GM23248 (cell line): ENCODE data around the gene RNF113B. TPM values are rescaled to one million over a fixed set of nuclear protein-coding genes. Genes with fewer than 3 reads are reported as not detected.

ENCODE experiments used
- DNase-seq: peaks from one replicate; pipeline ENCODE4 v3.0.0-alpha.2; 2015
- H2AFZ ChIP-seq: fragments of 200-600 bp; sonication (generic); 2 replicates; pipeline ENCODE4 v1.6.1; 2016; ENCODE audit warnings: antibody characterized with exemption
- H3F3A ChIP-seq: fragments of 200-600 bp; sonication (generic); 2 replicates; pipeline ENCODE4 v1.6.1; 2016; ENCODE audit warnings: mild to moderate bottlenecking, antibody characterized with exemption, mixed run types; ENCODE audit not compliant: insufficient read depth
- H3K27ac ChIP-seq: fragments of 200-600 bp; sonication (generic); 2 replicates; pipeline ENCODE4 v1.5.1; 2016; ENCODE audit warnings: mild to moderate bottlenecking
- H3K27me3 ChIP-seq: fragments of 200-600 bp; sonication (generic); replicated peaks from 2 replicates; pipeline ENCODE4 v1.6.1; 2016; ENCODE audit warnings: mild to moderate bottlenecking; ENCODE audit not compliant: insufficient read depth
- H3K36me3 ChIP-seq: fragments of 200-600 bp; sonication (generic); 2 replicates; pipeline ENCODE4 v1.6.1; 2016; ENCODE audit warnings: low read depth, mild to moderate bottlenecking
- H3K4me1 ChIP-seq: fragments of 200-600 bp; sonication (generic); 2 replicates; pipeline ENCODE4 v1.6.1; 2016; ENCODE audit warnings: mild to moderate bottlenecking; ENCODE audit not compliant: insufficient read depth
- H3K4me2 ChIP-seq: fragments of 200-600 bp; sonication (generic); one replicate; pipeline ENCODE4 v1.6.1; 2016; ENCODE audit warnings: mild to moderate bottlenecking; ENCODE audit not compliant: unreplicated experiment
- H3K4me3 ChIP-seq: fragments of 200-600 bp; sonication (generic); 2 replicates; pipeline ENCODE4 v1.5.1; 2016; ENCODE audit warnings: mild to moderate bottlenecking
- H3K79me2 ChIP-seq: fragments of 200-600 bp; sonication (generic); 2 replicates; pipeline ENCODE4 v1.6.1; 2016; ENCODE audit warnings: mild to moderate bottlenecking; ENCODE audit not compliant: insufficient read depth
- H3K9ac ChIP-seq: fragments of 200-600 bp; sonication (generic); 2 replicates; pipeline ENCODE4 v1.6.1; 2016; ENCODE audit warnings: mild to moderate bottlenecking
- H3K9me2 ChIP-seq: fragments of 200-600 bp; sonication (generic); 2 replicates; pipeline ENCODE4 v1.6.1; 2016; ENCODE audit warnings: mixed run types, mild to moderate bottlenecking, moderate library complexity; ENCODE audit not compliant: insufficient read depth
- H3K9me3 ChIP-seq: fragments of 200-600 bp; sonication (generic); one replicate; pipeline ENCODE4 v1.6.1; 2017; ENCODE audit warnings: low read depth
- H4K20me1 ChIP-seq: fragments of 200-600 bp; sonication (generic); 2 replicates; pipeline ENCODE4 v1.6.0; 2016; ENCODE audit not compliant: insufficient read depth
- EZH2 ChIP-seq: fragments of 200-600 bp; sonication (generic); IDR thresholded peaks from 2 replicates; pipeline ENCODE4 v1.6.1; 2018; ENCODE audit warnings: antibody characterized with exemption, mild to moderate bottlenecking; ENCODE audit not compliant: insufficient read depth, poor library complexity, severe bottlenecking
- EZH2phosphoT487 ChIP-seq: fragments of 200-600 bp; sonication (generic); IDR thresholded peaks from 2 replicates; pipeline ENCODE4 v1.6.1; 2018; ENCODE audit warnings: antibody characterized with exemption, moderate library complexity, mild to moderate bottlenecking, low read depth; ENCODE audit not compliant: insufficient read depth
- WGBS, 2 experiments: methylation state at CpG; one replicate each; pipeline ENCODE4 v1.1.6; 2015 to 2017; ENCODE audit warnings: low lambda C conversion rate in 2 of 2, low coverage in 1 of 2; ENCODE audit errors: missing lambda C conversion rate in 2 of 2; 5-methylcytosine and 5-hydroxymethylcytosine counted together
- in situ Hi-C: fragments of 300-500 bp; cut with MboI; formaldehyde crosslinking; loops from 2 replicates; pipeline ENCODE4 v1.15.0; 2020
- polyA plus RNA-seq: library from polyadenylated mRNA; unstranded; fragments of >200 nt; fragmentation: Nextera tagmentation; extraction: Ambion mirVana; gene quantifications from 2 replicates; pipeline ENCODE4 v1.2.1, GENCODE V29; 2016
- total RNA-seq: library from RNA; depleted of rRNA; stranded (reverse); fragments of >200 nt; shearing (Covaris generic); gene quantifications from 2 replicates; pipeline ENCODE4 v1.2.3, GENCODE V29; 2014

Gene RNF113B
- total and polyA plus RNA-seq, 2 experiments from 2014 or later, result not detected

DNA sequence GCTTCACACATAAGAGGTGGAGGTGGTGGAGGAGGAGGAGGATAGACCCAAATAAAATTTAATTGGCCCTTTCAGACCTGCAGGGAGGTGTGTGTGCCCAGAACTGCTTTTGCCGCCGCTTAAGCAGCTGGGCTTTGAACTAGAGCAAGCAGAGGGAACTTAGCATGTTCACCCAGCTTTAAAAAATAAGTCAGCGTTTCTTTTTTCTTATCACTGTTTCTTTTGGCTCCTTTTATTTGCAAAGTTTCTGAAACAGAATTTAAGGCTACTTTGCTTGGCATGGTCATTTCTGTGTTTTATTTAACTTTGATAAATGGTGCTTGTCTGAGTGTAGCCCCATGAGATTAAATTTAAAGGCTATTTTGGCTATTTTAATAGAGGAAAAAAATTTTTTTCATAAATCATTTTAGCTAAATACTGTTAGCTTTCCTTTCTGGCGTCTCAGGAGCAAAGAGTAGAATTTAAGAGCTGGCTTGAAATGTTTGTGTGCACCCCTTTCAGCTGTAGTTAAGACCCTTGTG lies 43.3 kb upstream of the RNF113B start:
- no peaks in the 10 kb centered on the region for H3K27me3 ChIP-seq
- in situ Hi-C loops, result no loop called here
- no peaks in the 10 kb centered on the region for H3K9me3 ChIP-seq
- H3K36me3 ChIP-seq, result 0 out of 2 replicates have a peak, but pooled peaks cover 3% of the 10 kb centered on the region
- H2AFZ ChIP-seq, result no peak overlapping the region
- peaks cover 77% of the 10 kb centered on the region for H3K79me2 ChIP-seq
- DNase-seq, result no peak
- H3K9me2 ChIP-seq, result no peaks in the 10 kb centered on the region
- H3K4me2 ChIP-seq, result no peak overlapping the region
- 70 to 71% methylated on average over 4 of the region's 4 CpGs for WGBS, 2 experiments
- H3K4me3 ChIP-seq, result no peak overlapping the region
- TF ChIP-seq EZH2phosphoT487 (no peak), EZH2 (no peak)
- H4K20me1 ChIP-seq, result no peaks in the 10 kb centered on the region; the same call in 1 of the 2 replicates
- no peak overlapping the region for H3K9ac ChIP-seq
- H3K4me1 ChIP-seq, result peaks cover 26% of the 10 kb centered on the region
- no peak overlapping the region for H3K27ac ChIP-seq
- H3F3A ChIP-seq, result peaks cover 15% of the 10 kb centered on the region

DNA sequence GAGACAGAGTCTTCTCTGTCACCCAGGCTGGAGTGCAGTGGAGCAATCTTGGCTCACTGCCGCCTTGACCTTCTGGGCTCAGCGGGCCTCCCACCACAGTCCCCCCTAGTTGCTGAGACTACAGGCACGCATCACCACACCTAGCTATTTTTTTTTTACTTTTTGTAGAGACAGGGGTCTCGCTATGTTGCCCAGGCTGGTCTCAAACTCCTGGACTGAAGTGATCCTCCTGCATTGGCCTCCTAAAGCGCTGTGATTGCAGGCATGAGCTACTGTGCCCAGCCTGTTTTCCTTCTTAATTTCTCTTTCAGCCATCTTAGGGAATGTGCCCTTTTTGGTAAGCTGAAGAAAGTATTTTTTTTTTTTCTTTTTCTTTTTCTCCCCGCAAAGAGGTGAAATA lies 42.6 kb upstream of the RNF113B start:
- in situ Hi-C loops, result no loop called here
- no peaks in the 10 kb centered on the region for H3K9me2 ChIP-seq
- no peak overlapping the region for H3K4me2 ChIP-seq
- H3F3A ChIP-seq, result peaks cover 21% of the 10 kb centered on the region
- peaks cover 77% of the 10 kb centered on the region for H3K79me2 ChIP-seq
- 95 to 97% methylated on average over 6 of the region's 6 CpGs for WGBS, 2 experiments
- TF ChIP-seq EZH2 (no peak), EZH2phosphoT487 (no peak)
- H2AFZ ChIP-seq, result no peak overlapping the region
- DNase-seq, result no peak
- no peaks in the 10 kb centered on the region; the same call in 1 of the 2 replicates for H4K20me1 ChIP-seq
- H3K9me3 ChIP-seq, result no peaks in the 10 kb centered on the region
- H3K27ac ChIP-seq, result no peak overlapping the region
- H3K36me3 ChIP-seq, result 0 out of 2 replicates have a peak, but pooled peaks cover 7% of the 10 kb centered on the region
- H3K27me3 ChIP-seq, result no peaks in the 10 kb centered on the region
- H3K4me1 ChIP-seq, result peaks cover 32% of the 10 kb centered on the region
- H3K9ac ChIP-seq, result no peak overlapping the region
- H3K4me3 ChIP-seq, result no peak overlapping the region

DNA sequence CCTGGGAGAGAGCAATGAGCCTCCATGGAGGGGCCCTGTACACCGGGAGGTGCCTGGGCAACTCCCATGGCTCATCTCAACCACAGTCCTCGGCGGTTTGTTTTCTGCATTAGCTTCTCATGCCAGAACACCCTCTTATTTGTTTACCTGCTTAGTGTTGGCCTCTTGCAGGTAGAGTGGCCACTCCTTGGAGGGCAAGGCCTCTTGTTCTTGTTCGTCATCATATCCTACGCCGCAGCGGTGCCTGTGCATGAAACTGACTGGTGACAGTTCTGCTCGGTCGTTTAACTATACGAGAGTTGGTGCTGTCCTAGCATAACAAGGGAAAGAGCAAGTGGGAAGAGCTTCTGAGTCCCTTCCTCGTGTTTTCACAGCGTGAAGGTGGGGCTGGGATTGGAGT lies 40.5 kb upstream of the RNF113B start:
- Histone ChIP-seq H3K9ac (no peak overlapping the region), H3K4me1 (peaks cover 46% of the 10 kb centered on the region), H3K4me3 (no peak overlapping the region), H3K4me2 (no peak overlapping the region), H3K9me2 (no peaks in the 10 kb centered on the region), H3K36me3 (0 out of 2 replicates have a peak, but pooled peaks cover 7% of the 10 kb centered on the region), H3K27me3 (no peaks in the 10 kb centered on the region), H2AFZ (no peak overlapping the region), H3K79me2 (peaks cover 77% of the 10 kb centered on the region), H3K27ac (no peak overlapping the region), H3F3A (peaks cover 24% of the 10 kb centered on the region), H4K20me1 (no peaks in the 10 kb centered on the region; the same call in 1 of the 2 replicates), H3K9me3 (no peaks in the 10 kb centered on the region)
- in situ Hi-C loops, result no loop called here
- 95 to 97% methylated on average over 12 of the region's 12 CpGs for WGBS, 2 experiments
- TF ChIP-seq EZH2phosphoT487, result no peak
- no peak for TF ChIP-seq EZH2
- no peak for DNase-seq

DNA sequence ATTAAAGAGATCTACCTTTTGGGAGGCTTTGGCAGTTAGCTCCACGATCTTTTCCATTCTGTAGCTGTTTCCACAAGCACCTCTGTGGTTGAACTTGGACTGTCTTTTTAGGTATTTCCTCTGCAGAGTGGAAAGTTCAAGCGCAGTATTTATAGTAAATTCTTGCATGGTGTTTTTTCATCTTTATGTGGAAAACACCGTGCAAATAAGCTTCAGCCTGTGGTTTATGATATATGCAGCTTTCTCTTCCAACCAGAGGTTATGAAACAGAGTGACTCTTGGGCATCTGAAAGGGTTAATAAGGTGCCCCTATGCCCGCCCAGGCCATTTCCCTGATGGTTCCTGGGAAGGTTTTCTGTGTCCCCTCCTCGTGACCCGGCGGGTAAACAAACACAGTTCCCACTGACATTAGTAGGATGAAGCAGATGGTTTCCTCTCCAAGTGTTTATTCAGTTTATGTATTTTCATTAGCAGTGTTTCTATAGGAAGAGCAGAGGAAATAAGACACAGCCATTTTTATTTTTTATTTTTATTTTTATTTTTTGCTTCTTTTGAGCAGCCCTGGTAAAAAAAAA lies 39.7 kb upstream of the RNF113B start:
- peaks cover 40% of the 10 kb centered on the region for H3K4me1 ChIP-seq
- H3K4me2 ChIP-seq, result peak overlapping the region; percentile 21
- H3K27me3 ChIP-seq, result no peaks in the 10 kb centered on the region
- no peak for DNase-seq
- no peaks in the 10 kb centered on the region for H3K9me2 ChIP-seq
- in situ Hi-C loops, result no loop called here
- H2AFZ ChIP-seq, result no peak overlapping the region
- H3K9ac ChIP-seq, result peak overlapping the region; percentile 53; the same call in 1 of the 2 replicates
- H3F3A ChIP-seq, result peaks cover 24% of the 10 kb centered on the region
- peak overlapping the region; percentile 90 for H3K27ac ChIP-seq
- 85 to 90% methylated on average over 7 of the region's 7 CpGs for WGBS, 2 experiments
- H3K9me3 ChIP-seq, result no peaks in the 10 kb centered on the region
- peaks cover 78% of the 10 kb centered on the region for H3K79me2 ChIP-seq
- no peak for TF ChIP-seq EZH2phosphoT487
- H4K20me1 ChIP-seq, result no peaks in the 10 kb centered on the region
- no peak overlapping the region for H3K4me3 ChIP-seq
- H3K36me3 ChIP-seq, result 0 out of 2 replicates have a peak, but pooled peaks cover 7% of the 10 kb centered on the region

DNA sequence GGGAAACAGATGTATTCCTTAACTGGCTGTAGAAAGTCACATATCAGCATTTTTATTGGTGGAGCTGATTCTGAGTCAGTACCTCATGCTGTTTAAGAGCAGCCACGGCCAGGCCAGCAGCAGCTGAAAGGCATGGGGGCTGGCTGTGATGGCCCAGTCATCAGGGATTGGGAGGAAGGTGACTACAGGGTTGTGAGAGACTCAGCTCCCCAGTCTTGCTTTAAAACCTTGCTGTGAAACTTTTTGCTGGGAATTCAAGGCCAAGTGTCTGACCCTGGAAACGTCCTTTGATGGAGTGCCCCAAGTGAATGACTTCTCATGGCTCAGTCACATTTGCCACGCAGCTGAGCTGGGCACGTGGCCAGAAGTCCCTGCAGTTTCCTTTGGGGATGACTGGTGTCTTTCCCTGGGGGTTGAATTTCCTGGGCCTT lies 39.1 kb upstream of the RNF113B start:
- DNase-seq, result peak; percentile 96
- Histone ChIP-seq H3K79me2 (peaks cover 78% of the 10 kb centered on the region), H3K27ac (peak overlapping the region; percentile 90), H4K20me1 (no peaks in the 10 kb centered on the region), H3K4me3 (no peak overlapping the region), H3K36me3 (0 out of 2 replicates have a peak, but pooled peaks cover 7% of the 10 kb centered on the region), H3K9me2 (no peaks in the 10 kb centered on the region), H3K9me3 (no peaks in the 10 kb centered on the region), H3F3A (peaks cover 24% of the 10 kb centered on the region), H3K9ac (peak overlapping the region; percentile 53), H3K27me3 (no peaks in the 10 kb centered on the region), H2AFZ (no peak overlapping the region), H3K4me1 (peaks cover 36% of the 10 kb centered on the region), H3K4me2 (peak overlapping the region; percentile 21)
- TF ChIP-seq EZH2phosphoT487, result no peak
- no peak for TF ChIP-seq EZH2
- in situ Hi-C loops, result no loop called here
- 1 to 2% methylated on average over 4 of the region's 4 CpGs for WGBS, 2 experiments
